Esophagus squamous epithelium (tissue), 4 donors: ENCODE measurements around the gene EPHA4.

Experiments used
- CTCF ChIP-seq, 6 experiments: fragments of 450-650 bp in 4 of 6; fragments of 200-600 bp in 2 of 6; sonication (generic) in 2 of 6; IDR thresholded peaks; one replicate each; pipeline ENCODE4 v1.5.1; 2016 to 2019; ENCODE audit warnings: antibody characterized with exemption in 6 of 6, mild to moderate bottlenecking in 4 of 6, moderate library complexity in 4 of 6
- POLR2A ChIP-seq, 4 donors: fragments of 450-650 bp; IDR thresholded peaks; one replicate each; pipeline ENCODE4 v1.6.1; 2017; ENCODE audit warnings: antibody characterized with exemption in 4 of 4, mild to moderate bottlenecking in 4 of 4, moderate library complexity in 3 of 4

DNA sequence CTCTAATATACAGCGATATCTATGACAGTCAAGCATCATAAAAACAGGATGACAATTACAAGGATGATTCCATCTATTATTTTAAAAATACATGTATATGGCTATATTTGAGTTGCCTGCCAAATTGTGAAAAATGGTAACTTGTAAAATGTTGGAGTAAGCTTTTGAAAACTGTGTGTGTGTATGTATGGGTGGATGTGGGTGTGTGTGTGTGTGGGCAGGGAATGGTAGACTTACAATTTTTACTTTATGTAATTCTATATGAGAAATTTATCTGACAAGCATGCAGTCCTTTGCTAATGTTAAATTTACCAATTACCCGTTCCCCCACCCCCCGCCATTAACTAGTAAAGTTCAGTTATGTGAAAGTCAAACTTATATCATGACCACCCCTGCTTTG is 14.0 kb downstream of the EPHA4 start:
- TF ChIP-seq POLR2A (IDR thresholded peaks at IDR 0.05) (no peak), CTCF (IDR thresholded peaks at IDR 0.05) (no peak)
